Mucosa of descending colon (tissue), 3 donors: ENCODE data around the gene SUN1. TPM values are rescaled to one million over a fixed set of nuclear protein-coding genes. Genes with fewer than 3 reads are reported as not detected.
A peak's percentile ranks its signal among the peaks of the same experiment; 100 is the strongest.

Source experiments
- ATAC-seq: fragments of 200-7000 bp; cut with Tn5 transposase; one replicate; pipeline ENCODE4 v1.9.1; 2020; ENCODE audit warnings: mild to moderate bottlenecking, moderate library complexity
- DNase-seq, 3 donors: peaks; one replicate each; pipeline ENCODE4 v3.0.0-alpha.2; 2020
- H3K36me3 ChIP-seq: fragments of 200-600 bp; one replicate; pipeline ENCODE4 v1.8.0; 2021; ENCODE audit warnings: low read depth, mild to moderate bottlenecking
- H3K4me1 ChIP-seq: fragments of 200-600 bp; one replicate; pipeline ENCODE4 v1.8.0; 2021; ENCODE audit warnings: low read depth, mild to moderate bottlenecking
- H3K4me3 ChIP-seq: fragments of 200-600 bp; one replicate; pipeline ENCODE4 v1.8.0; 2021; ENCODE audit warnings: mild to moderate bottlenecking
- H3K9me3 ChIP-seq: fragments of 200-600 bp; one replicate; pipeline ENCODE4 v1.8.0; 2021; ENCODE audit warnings: mild to moderate bottlenecking
- intact Hi-C, 2 donors: fragments of 100-400 bp; cut with DNase I in 1 of 2; cut with micrococcal nuclease in 1 of 2; formaldehyde crosslinking; loops; one replicate each; pipeline versions ENCODE4 v1.11.0 to v1.11.1; 2022; cut with DNase I, micrococcal nuclease
- total RNA-seq, 3 donors: library from RNA; stranded (reverse); fragmentation: NEBNext Ultra II Directional in 2 of 3; extraction: Animal tissue kit (Norgen Biotek cat#: 25700) in 2 of 3; gene quantifications; one replicate each; pipeline versions ENCODE4 v1.2.1 to v1.2.4, GENCODE V29; 2021 to 2023
- TF ChIP-seq, protein P1 (sequence below): fragments of 200-600 bp; IDR thresholded peaks from one replicate; pipeline ENCODE4 v1.8.0; 2022; ENCODE audit warnings: antibody characterized with exemption, mild to moderate bottlenecking
- donor health status: DM: no; HTN: no; CAD: no; lungs with moderate emphysema.
- donor health status: DM: no; HTN: no; CAD: no.
- donor health status: DM: no; HTN: yes; CAD: no.

Gene SUN1
- total RNA-seq, 3 donors from 2014 or later = 151 to 179 (median 164) TPM

- intact Hi-C loops = loop anchor here in 1 of 2 donors (5.0 kb wide), 1 partner anchor 87 kb away; no protein-coding TSS in a partner anchor
- Histone ChIP-seq H3K4me1 (peaks cover 14% of the 10 kb centered on the region), H3K36me3 (peaks cover 4% of the 10 kb centered on the region)
Observed at GRCh38 chr7:874031-874749, 41.9 kb downstream of the SUN1 start.

DNA sequence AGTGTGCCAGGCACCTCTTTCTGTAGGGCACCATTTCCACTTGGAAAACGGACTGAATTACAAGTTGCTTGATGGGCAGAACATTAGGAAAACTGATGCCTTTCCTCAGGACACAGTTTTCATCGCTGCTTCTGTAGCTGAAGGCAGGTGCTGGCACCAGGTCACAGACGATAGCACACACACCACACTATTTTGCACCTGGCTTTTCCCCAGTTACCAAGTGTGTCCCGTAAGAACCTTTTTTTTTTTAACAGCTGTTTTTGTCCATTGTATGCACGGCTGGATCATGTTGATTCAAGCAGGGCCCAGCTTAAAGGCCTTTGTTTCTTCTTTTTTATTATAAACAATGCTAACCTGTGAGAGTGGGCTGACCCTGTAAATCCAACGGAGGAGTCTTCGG lies 42.8 kb downstream of the SUN1 start:
- DNase-seq (no peak), ATAC-seq (no peak)
- Histone ChIP-seq H3K4me3 (no peak overlapping the region), H3K4me1 (peaks cover 14% of the 10 kb centered on the region), H3K36me3 (peaks cover 4% of the 10 kb centered on the region), H3K9me3 (no peaks in the 10 kb centered on the region)
- TF ChIP-seq, protein P1, sequence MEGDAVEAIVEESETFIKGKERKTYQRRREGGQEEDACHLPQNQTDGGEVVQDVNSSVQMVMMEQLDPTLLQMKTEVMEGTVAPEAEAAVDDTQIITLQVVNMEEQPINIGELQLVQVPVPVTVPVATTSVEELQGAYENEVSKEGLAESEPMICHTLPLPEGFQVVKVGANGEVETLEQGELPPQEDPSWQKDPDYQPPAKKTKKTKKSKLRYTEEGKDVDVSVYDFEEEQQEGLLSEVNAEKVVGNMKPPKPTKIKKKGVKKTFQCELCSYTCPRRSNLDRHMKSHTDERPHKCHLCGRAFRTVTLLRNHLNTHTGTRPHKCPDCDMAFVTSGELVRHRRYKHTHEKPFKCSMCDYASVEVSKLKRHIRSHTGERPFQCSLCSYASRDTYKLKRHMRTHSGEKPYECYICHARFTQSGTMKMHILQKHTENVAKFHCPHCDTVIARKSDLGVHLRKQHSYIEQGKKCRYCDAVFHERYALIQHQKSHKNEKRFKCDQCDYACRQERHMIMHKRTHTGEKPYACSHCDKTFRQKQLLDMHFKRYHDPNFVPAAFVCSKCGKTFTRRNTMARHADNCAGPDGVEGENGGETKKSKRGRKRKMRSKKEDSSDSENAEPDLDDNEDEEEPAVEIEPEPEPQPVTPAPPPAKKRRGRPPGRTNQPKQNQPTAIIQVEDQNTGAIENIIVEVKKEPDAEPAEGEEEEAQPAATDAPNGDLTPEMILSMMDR = no peak
- intact Hi-C loops = no loop called here

More at GRCh38 chr7:874031-874749, 41.9 kb downstream of the SUN1 start:
- Histone ChIP-seq H3K9me3 (no peaks in the 10 kb centered on the region), H3K4me3 (no peak overlapping the region)
- DNase-seq (no peak), ATAC-seq (no peak)
- TF ChIP-seq, protein P1 = no peak

- intact Hi-C loops = no loop called here
- Histone ChIP-seq H3K9me3 (no peaks in the 10 kb centered on the region), H3K36me3 (peaks cover 4% of the 10 kb centered on the region), H3K4me1 (peaks cover 14% of the 10 kb centered on the region), H3K4me3 (peak overlapping the region; percentile 64)
- ATAC-seq (no peak), DNase-seq (peak; percentile 50 to 77 (median 63))
- TF ChIP-seq, protein P1 = no peak
Observed at GRCh38 chr7:875476-876076, 43.3 kb downstream of the SUN1 start.

- H3K36me3 ChIP-seq = peaks cover 4% of the 10 kb centered on the region
Observed at GRCh38 chr7:876077-876971, 44.0 kb downstream of the SUN1 start, which contains the start of gene GET4. Gene GET4 (plus strand): TSS chr7:876554. CDS start chr7:876646, 92 bp downstream.

DNA sequence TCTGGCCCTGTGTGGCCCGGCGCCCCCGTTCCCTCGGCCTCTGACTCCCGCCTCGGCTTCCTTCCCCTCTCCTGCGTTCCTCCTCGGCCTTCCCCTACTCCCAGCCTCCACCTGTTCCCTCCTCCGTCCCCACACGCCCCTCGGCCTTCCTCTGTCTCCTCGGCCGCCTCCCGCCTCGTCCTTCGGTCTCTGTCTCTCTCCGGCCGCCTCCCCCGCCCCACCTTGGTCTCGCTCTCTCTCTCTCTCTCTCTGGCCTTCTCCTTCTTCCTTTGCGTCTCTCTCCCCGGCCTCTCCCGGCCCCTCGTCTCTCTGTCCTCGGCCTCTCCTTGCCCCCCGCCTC lies 44.7 kb downstream of the SUN1 start:
- TF ChIP-seq, protein P1 = no peak
- H3K4me1 ChIP-seq = peaks cover 14% of the 10 kb centered on the region

More at GRCh38 chr7:876077-876971, 44.0 kb downstream of the SUN1 start, which contains the start of gene GET4:
- no peaks in the 10 kb centered on the region for H3K9me3 ChIP-seq
- intact Hi-C loops = no loop called here
- TF ChIP-seq, protein P1 = no peak
- ATAC-seq (peak; percentile 86), DNase-seq (peak; percentile 97 to 99 (median 98))
- peak within 1 kb of the TSS; percentile 64 for H3K4me3 ChIP-seq
- H3K4me1 ChIP-seq = peaks cover 14% of the 10 kb centered on the region

More for the DNA sequence above, 44.7 kb downstream of the SUN1 start:
- Histone ChIP-seq H3K36me3 (peaks cover 4% of the 10 kb centered on the region), H3K9me3 (no peaks in the 10 kb centered on the region), H3K4me3 (peak overlapping the region; percentile 64)
- ATAC-seq (peak; percentile 39), DNase-seq (peak in 1 of 3 donors; percentile 83)
- intact Hi-C loops = no loop called here
